HG03460 (cell line): ENCODE results near the gene MICAL3.

ENCODE experiments used
- ATAC-seq: cut with Tn5 transposase; IDR thresholded peaks from one replicate; pipeline ENCODE4 v1.9.1; 2021; ENCODE audit not compliant: unreplicated experiment

The MICAL3 gene

GRCh38 chr22:17917490-17917983 lies 106.8 kb downstream of the MICAL3 start:
- ATAC-seq, result no peak

GRCh38 chr22:17916226-17916889 lies 108.0 kb downstream of the MICAL3 start:
- no peak for ATAC-seq

DNA sequence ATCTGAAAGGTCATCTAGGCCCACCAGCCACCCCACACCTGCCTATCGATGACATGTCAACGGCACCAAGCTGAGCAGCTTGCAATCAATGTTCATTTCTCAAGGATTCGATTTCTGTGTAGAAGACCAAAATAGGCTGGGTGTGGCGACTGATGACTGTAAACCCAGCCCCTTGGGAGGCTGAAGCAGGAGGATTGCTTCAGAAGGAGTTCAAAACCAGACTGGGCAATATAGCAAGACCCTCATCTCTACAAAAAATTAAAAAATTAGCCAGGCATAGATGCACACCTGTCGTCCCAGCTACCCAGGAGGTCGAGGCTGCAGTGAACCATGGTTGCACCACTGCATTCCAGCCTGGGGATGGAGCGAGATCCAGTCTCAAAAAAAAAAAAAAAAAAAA lies 108.7 kb downstream of the MICAL3 start:
- ATAC-seq, result no peak

DNA sequence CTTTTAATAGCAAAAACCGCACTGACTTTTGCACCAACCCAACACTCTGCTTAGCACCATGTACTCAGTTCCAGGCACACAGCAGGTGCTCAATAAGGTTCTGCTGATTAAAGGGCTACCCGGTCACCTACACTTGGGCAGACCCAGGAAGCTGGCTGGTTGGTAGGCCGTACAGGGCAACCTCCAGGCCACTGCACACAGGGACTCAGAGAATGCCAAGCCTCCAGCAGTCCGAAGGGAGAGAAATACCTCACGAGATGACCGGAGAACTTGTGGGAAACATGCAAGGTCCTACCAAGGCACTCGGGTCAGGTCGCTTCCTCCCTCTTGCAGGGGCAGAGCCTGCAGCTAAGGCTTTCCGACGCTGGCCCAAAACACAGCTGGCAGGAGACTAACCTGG lies 109.2 kb downstream of the MICAL3 start:
- ATAC-seq, result no peak

- ATAC-seq, result no peak
Observed at GRCh38 chr22:17914474-17914873, 109.9 kb downstream of the MICAL3 start.

GRCh38 chr22:17913801-17914347 lies 110.5 kb downstream of the MICAL3 start:
- ATAC-seq, result no peak

DNA sequence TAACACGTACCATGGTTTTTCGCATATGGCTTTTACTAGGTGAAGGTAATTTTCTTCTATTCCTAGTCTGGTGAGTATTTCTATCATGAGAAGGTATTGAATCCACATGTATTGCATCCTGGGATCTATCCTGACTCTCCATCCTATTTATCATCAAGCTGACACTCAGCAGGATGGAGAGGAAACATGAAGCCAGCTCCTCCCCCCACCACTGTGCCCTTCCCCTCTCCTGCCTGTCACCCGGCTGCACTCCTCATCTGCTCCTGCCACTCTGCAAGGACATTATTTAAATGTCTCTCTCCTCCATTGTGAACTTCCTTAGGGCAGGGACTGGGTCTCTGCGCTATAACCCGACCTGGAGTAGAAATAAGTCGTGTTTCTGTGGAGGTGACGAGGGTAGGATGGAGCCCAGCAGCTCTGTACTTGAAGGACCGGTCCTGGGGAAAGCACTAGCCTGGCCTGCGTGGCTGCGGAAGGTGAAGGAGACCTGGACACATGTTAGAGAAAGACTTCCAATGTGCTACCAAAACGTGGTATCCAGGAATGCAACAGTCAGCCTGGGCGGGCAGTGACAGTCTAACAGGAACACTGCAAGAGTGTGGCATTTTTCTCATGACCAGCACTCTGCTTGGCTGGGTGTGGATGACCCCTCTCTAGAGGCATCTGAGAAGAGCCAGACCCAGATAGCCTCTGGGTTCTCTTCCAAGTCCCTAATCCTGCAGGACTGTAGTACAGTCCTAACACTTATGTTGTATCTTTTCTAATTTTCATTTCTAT lies 111.2 kb downstream of the MICAL3 start:
- ATAC-seq, result no peak

DNA sequence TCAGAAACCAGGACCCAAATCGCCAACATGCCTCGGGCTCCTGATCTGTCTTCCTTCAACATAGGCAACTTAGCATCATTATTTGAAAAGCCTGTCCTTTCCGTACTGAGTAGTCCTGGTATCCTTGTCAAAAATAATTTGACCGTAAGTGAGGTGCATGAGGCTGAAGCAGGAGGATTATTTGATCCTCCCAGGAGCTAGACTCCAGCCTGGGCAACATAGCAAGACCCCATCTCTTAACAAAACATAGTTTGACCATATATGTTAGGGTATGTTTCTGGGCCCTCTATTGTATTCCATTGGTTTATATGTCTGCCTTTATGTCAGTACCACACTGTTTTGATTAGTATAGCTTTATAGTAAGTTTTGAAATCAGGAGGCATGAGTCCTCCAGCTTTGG lies 112.5 kb downstream of the MICAL3 start:
- no peak for ATAC-seq

GRCh38 chr22:17911312-17911705 lies 113.1 kb downstream of the MICAL3 start:
- no peak for ATAC-seq

DNA sequence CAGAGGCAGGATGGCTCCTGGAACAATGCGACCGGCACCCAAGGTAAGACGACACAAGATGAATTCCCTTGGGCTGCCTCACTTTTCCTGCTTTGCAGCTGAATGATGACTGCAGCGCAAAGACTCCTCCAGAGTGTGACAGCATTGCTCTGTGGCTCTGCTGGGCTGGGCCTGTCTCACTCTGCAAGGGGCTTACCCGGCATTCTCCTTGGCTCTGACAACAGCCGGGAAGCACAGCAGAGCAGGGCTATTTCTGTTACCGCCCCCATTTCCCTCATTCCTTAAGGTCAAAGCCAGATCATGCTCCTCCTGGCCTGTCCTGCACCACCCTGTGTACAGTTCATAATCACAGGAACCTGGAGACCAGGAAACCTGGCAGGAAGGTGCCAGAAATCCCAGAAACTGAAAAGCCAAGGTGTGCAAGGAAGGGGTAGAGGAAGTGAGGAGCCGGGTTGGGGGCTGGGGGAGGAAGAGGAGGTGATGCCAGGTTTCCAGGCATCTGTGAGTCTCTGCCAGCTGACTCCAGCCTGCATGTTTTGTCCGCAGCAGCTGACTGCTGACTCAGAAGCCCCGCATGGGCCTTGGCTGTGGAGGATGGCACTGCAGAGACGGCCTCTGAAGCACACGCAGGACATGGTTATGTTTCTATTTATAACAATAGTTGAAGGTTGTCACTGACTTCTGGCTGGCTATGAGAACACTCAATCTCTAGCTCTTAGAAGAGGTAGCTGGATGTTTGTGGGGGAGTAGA lies 113.6 kb downstream of the MICAL3 start:
- no peak for ATAC-seq

DNA sequence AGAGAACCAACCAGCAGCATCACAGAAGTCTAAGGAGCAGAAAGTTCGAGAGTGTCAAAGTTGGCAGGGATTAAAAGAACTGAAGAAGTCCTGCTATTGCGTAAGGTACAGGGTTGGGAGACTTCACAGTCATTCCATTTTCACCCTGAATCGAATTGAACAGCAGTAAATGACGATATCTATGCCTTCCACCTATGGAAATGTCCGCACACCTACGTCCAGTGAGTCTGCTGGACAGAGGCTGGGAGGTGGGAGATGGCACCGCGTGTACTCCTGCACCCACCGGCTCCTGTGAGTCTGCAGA lies 116.7 kb downstream of the MICAL3 start:
- ATAC-seq, result no peak

DNA sequence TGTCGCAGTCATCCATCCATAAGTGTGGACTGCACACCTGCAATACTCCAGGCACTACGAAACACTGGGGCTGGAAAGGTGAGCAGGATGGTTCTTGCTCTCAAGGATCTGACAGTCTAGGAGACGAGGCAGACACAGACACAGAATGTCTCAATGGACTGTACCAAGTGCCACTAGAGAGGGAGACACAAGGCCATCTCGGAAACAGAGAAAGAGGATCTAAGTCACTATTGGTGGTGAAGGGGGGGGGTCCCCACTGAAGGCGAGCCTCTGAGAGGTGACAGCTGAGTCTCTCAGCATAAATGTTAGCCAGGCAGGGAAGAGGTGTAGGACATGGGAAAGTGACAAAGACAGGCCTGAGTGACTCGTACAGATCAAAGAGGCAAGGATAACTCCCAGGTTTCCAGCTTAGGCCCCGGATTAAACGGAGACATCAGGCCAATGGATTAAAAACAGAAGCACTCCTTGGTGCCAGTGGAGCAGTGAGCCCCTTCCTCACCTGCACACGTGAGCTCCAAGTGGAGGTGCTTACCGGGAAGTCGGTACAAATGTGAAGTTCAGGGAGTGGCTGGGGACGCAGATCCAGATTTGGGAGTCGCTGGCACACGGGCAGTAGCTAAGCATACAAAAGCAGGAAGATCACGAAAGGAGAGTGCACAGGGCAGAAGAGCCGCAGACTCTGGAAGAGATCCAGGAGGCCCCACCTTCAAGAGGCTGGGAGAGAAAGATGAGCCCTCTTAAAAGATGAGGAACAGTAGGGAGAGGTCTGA lies 117.2 kb downstream of the MICAL3 start:
- ATAC-seq, result no peak

DNA sequence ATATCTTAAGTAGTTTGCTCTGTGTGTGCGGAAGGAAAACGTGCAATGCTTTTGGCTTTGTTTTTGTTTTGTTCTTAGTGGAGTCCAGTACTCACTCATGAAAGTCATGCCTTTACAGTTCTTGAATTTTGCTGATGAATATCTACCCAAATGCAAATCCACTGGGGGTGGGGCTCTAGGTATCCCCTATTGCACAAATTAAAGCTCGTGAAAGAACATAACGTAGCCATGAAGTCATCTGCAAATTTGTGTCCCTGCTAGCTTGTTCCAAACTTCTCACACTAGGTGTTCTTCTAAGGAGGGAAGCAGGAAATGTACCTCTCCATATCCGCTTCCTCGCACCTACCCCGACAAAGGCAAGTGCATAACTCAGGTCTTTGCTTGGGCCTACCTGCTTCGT lies 118.9 kb downstream of the MICAL3 start:
- no peak for ATAC-seq

DNA sequence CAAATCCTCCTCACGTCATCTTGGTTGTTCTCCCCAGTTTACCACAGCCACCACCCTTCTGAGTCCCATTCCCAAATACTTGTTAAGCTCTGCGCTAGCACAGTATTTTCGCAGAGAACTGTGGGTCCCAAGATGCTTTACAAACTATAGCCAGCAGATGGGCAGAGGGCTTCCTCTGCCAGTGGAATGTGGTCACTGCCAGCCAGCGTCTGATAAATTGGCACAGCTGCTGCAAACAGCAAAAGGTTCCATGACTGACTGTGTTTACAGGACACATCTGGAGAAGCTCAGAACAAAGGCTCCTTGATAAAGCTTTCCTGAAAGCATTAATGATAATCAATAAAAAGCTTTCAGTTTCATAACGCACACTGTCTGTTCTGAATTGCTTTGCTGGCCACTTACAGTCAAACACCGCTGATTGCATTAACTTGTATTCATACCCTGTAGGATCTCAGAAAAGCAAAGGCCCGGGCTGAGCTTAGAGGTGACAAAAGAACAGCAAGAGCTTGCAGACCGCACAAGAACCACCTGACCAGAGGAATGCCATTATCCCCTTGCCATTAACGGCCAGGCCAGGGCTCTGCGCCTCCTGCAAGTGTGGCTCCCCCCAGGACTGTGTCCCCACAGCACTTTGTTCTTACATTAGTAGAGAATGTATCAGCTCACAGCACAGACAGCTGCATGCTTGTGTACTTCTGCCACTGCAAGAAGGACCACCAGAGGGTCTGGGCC lies 120.6 kb downstream of the MICAL3 start:
- ATAC-seq, result no peak

- ATAC-seq, result no peak
Observed at GRCh38 chr22:17902960-17903359, 121.4 kb downstream of the MICAL3 start.

DNA sequence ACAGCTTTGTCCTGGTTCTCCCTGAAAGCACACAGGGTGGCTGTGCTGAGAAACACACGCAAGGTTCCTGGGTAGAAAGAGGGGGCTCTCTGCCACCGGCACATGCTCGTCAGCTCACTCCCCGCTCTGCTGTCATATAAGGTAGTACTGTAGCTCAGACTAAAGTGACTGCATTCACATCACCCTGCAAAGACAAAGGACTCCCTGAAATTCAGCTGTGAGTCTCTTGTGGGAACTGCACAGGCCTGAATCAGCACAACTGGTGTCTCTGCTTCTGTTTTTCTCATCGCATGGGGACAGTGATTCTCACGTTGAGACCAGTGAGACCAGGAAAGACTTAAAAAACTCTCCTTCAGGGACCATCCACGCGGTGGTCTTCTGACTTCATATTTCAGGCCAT lies 126.0 kb downstream of the MICAL3 start:
- ATAC-seq, result no peak

DNA sequence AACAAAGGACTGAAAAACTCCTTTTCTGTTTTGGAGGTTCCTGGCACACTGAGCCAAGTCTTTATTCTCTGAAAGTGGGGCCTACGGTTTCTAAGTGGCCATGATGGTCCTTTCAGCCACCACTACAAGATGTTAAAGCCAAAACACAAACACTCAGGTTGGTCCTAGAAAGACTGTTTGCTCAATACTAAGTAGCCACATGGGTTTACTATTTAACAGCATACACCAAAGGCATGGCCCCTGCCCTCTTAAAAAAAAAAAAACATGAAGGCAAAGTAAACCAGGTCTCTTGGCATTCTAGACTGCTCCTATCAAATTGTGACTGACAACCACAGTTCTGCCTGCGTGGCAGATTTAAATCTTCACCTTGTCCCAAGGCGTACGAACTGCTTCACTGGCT lies 126.5 kb downstream of the MICAL3 start:
- ATAC-seq, result no peak

DNA sequence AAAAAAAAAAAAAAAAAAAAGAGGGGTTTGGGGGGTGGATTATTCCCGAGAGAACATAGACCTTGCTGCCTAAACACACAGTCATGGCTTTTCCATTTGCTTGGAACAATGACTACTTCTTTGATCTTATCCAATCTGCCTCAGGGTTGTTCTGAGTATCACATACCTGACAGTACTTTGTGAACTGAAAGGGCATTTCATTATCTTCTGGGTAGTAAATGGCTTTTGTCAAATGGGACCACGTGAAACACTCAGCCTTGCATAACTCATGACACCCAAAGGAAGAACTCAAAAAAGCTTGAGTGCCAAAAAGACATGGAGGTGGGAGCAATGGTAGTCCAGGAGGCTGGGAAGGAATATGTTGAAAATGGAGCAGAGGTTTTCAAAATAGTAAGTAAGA lies 126.9 kb downstream of the MICAL3 start:
- ATAC-seq, result no peak

DNA sequence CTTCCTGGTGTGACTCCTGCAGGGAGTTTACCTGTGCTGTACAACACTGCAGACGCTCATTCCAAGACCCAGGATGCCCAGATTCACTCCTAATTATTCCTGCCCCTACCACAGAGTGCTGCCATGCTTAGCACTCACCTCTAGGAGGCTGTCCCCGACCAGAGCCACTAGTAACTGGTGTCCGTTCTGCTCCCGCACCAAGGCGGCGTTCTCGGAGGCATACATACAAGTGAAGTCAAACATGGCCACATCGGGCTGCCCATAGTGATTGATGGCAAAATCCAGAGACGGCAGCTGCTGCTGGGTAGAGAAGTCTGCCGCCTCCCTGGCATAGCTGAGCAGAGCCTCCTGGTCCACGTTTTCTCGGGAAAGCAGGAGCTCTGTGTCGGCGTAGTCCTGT lies 127.8 kb downstream of the MICAL3 start:
- ATAC-seq, result no peak

DNA sequence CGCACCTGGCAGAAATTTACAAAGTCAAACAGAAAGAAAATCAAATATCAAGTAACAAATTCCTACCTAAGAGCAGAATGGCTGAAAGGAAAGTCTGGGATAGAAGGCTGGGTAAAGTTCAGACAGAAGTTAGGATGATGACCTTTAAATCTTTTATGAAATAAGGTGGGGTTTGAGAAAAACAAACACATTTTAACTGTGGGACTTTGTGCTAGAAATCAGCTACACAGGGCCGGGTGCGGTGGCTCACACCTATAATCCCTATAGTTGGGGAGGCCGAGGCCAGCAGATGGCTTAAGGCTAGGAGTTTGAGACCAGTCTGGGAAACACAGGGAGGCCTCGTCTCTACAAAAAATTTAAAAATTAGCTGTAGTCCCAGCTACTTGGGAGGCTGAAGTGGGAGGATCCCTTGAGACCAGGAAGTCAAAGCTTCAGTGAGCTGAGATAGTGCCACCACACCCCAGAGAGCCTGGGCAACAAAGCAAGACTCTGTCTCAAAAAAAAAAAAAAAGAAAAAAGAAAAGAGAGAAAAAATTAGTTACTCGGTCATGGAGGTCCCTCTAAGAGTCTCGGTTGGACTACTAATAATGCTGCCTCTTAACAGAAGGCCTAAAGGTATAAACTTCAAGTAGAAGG lies 130.3 kb downstream of the MICAL3 start:
- no peak for ATAC-seq
